IPS-18c (cell line): Measurements from ENCODE around the gene GNA14.
"Not testable (repeated sequence)": the region's sequence is repeated elsewhere in the genome, so short reads cannot be mapped to it uniquely, and the experiment has no call there.

Source experiments
- H3K4me3 ChIP-seq: 2 replicates; pipeline ENCODE4 v1.7.0; 2013; ENCODE audit warnings: low read depth, mild to moderate bottlenecking, low read length, moderate library complexity; ENCODE audit not compliant: insufficient read depth
- H3K9me3 ChIP-seq: one replicate; pipeline ENCODE4 v1.6.1; 2013; ENCODE audit warnings: mild to moderate bottlenecking, low read length, moderate library complexity; ENCODE audit not compliant: control insufficient read depth, insufficient read depth

GNA14 gene

GRCh38 chr9:77518688-77519087, 129.4 kb downstream of the GNA14 start:
- no peak overlapping the region for H3K4me3 ChIP-seq
- no peaks in the 10 kb centered on the region for H3K9me3 ChIP-seq

GRCh38 chr9:77516781-77517180, 131.3 kb downstream of the GNA14 start:
- Histone ChIP-seq H3K4me3 (no peak overlapping the region), H3K9me3 (no peaks in the 10 kb centered on the region)

- no peak overlapping the region for H3K4me3 ChIP-seq
These were observed 133.0 kb downstream of the GNA14 start for GRCh38 chr9:77514886-77515711.

GRCh38 chr9:77513457-77513856, 134.7 kb downstream of the GNA14 start:
- no peaks in the 10 kb centered on the region for H3K9me3 ChIP-seq

More at GRCh38 chr9:77514886-77515711, 133.0 kb downstream of the GNA14 start:
- H3K9me3 ChIP-seq, result no peaks in the 10 kb centered on the region

GRCh38 chr9:77512876-77513275, 135.2 kb downstream of the GNA14 start:
- H3K4me3 ChIP-seq, result no peak overlapping the region
- no peaks in the 10 kb centered on the region for H3K9me3 ChIP-seq

More at GRCh38 chr9:77513457-77513856, 134.7 kb downstream of the GNA14 start:
- H3K4me3 ChIP-seq, result no peak overlapping the region

- H3K9me3 ChIP-seq, result no peaks in the 10 kb centered on the region
- H3K4me3 ChIP-seq, result no peak overlapping the region
These were observed 136.6 kb downstream of the GNA14 start for GRCh38 chr9:77511525-77511924.

GRCh38 chr9:77510666-77511065, 137.5 kb downstream of the GNA14 start:
- H3K9me3 ChIP-seq, result no peaks in the 10 kb centered on the region
- no peak overlapping the region for H3K4me3 ChIP-seq

GRCh38 chr9:77508396-77508795, 139.7 kb downstream of the GNA14 start:
- no peaks in the 10 kb centered on the region for H3K9me3 ChIP-seq
- no peak overlapping the region for H3K4me3 ChIP-seq

- no peak overlapping the region for H3K4me3 ChIP-seq
These were observed 140.7 kb downstream of the GNA14 start for GRCh38 chr9:77507212-77507961.

GRCh38 chr9:77505232-77505631, 142.9 kb downstream of the GNA14 start:
- H3K4me3 ChIP-seq, result no peak overlapping the region
- no peaks in the 10 kb centered on the region for H3K9me3 ChIP-seq

More at GRCh38 chr9:77507212-77507961, 140.7 kb downstream of the GNA14 start:
- no peaks in the 10 kb centered on the region for H3K9me3 ChIP-seq

GRCh38 chr9:77502568-77502967, 145.6 kb downstream of the GNA14 start:
- H3K4me3 ChIP-seq, result no peak overlapping the region
- no peaks in the 10 kb centered on the region for H3K9me3 ChIP-seq

GRCh38 chr9:77498891-77499290, 149.2 kb downstream of the GNA14 start:
- Histone ChIP-seq H3K9me3 (no peaks in the 10 kb centered on the region), H3K4me3 (no peak overlapping the region)

GRCh38 chr9:77497322-77498198, 150.6 kb downstream of the GNA14 start:
- no peaks in the 10 kb centered on the region for H3K9me3 ChIP-seq
- H3K4me3 ChIP-seq, result no peak overlapping the region

GRCh38 chr9:77495834-77496671, 152.1 kb downstream of the GNA14 start:
- Histone ChIP-seq H3K4me3 (no peak overlapping the region), H3K9me3 (no peaks in the 10 kb centered on the region)

GRCh38 chr9:77490279-77490678, 157.8 kb downstream of the GNA14 start:
- H3K9me3 ChIP-seq, H3K4me3 ChIP-seq: not testable (repeated sequence)

- not testable (repeated sequence) for H3K9me3 ChIP-seq, H3K4me3 ChIP-seq
These were observed 158.5 kb downstream of the GNA14 start for GRCh38 chr9:77489405-77490163.
